GM23248 (cell line): ENCODE data around the gene TGIF1.

Experiments
- EZH2 ChIP-seq: fragments of 200-600 bp; sonication (generic); IDR thresholded peaks from 2 replicates; pipeline ENCODE4 v1.6.1; 2018; ENCODE audit warnings: antibody characterized with exemption, mild to moderate bottlenecking; ENCODE audit not compliant: insufficient read depth, poor library complexity, severe bottlenecking
- EZH2phosphoT487 ChIP-seq: fragments of 200-600 bp; sonication (generic); IDR thresholded peaks from 2 replicates; pipeline ENCODE4 v1.6.1; 2018; ENCODE audit warnings: antibody characterized with exemption, moderate library complexity, mild to moderate bottlenecking, low read depth; ENCODE audit not compliant: insufficient read depth

- no peak for TF ChIP-seq EZH2
- TF ChIP-seq EZH2phosphoT487: no peak
These were observed 39.5 kb downstream of the TGIF1 start for GRCh38 chr18:3489462-3489861.
